Stomach smooth muscle (tissue), 2 donors: ENCODE data around the gene CHRNB1.

Experiments
- H3K27ac ChIP-seq: one replicate; pipeline ENCODE4 v1.7.0; 2013; ENCODE audit warnings: mild to moderate bottlenecking, low read length, inconsistent platforms
- H3K27me3 ChIP-seq, 2 donors: one replicate each; pipeline ENCODE4 v1.7.0; 2013; ENCODE audit warnings: low read length in 2 of 2; ENCODE audit not compliant: insufficient read depth in 2 of 2, control insufficient read depth in 1 of 2
- H3K36me3 ChIP-seq, 2 donors: one replicate each; pipeline ENCODE4 v1.7.0; 2013; ENCODE audit warnings: low read length in 2 of 2; ENCODE audit not compliant: control insufficient read depth in 2 of 2, insufficient read depth in 2 of 2
- H3K4me1 ChIP-seq: one replicate; pipeline ENCODE4 v1.7.0; 2013; ENCODE audit warnings: low read length; ENCODE audit not compliant: control insufficient read depth, insufficient read depth
- H3K4me3 ChIP-seq, 2 donors: one replicate each; pipeline ENCODE4 v1.7.0; 2013; ENCODE audit warnings: low read length in 2 of 2
- H3K9ac ChIP-seq, 2 donors: one replicate each; pipeline ENCODE4 v1.7.0; 2013; ENCODE audit warnings: low read length in 2 of 2, mild to moderate bottlenecking in 1 of 2
- H3K9me3 ChIP-seq, 2 donors: one replicate each; pipeline ENCODE4 v1.7.0; 2013; ENCODE audit warnings: low read length in 2 of 2; ENCODE audit not compliant: control insufficient read depth in 2 of 2
- donor health status: healthy.
- donor health status: Pancreatic carcinoma.

The CHRNB1 gene

GRCh38 chr17:7427549-7427948 is 17.3 kb upstream of the CHRNB1 start:
- H3K9me3 ChIP-seq = no peaks in the 10 kb centered on the region
- H3K27me3 ChIP-seq = peaks cover 4% of the 10 kb centered on the region in 2 donors
- no peak overlapping the region for H3K4me3 ChIP-seq
- no peaks in the 10 kb centered on the region for H3K4me1 ChIP-seq
- no peak overlapping the region for H3K9ac ChIP-seq
- H3K27ac ChIP-seq = no peak overlapping the region
- H3K36me3 ChIP-seq = no peaks in the 10 kb centered on the region

- H3K27ac ChIP-seq = no peak within 1 kb of the TSS
- H3K9ac ChIP-seq = no peak within 1 kb of the TSS
- H3K4me3 ChIP-seq = no peak within 1 kb of the TSS
- no peaks in the 10 kb centered on the region for H3K9me3 ChIP-seq
- peaks cover 5 to 9% of the 10 kb centered on the region in 2 donors for H3K27me3 ChIP-seq
- no peaks in the 10 kb centered on the region for H3K4me1 ChIP-seq
- H3K36me3 ChIP-seq = no peaks in the 10 kb centered on the region
Measured at GRCh38 chr17:7428557-7428956, 16.3 kb upstream of the CHRNB1 start, which contains the start of gene SPEM3. Gene SPEM3 (plus strand): TSS chr17:7428857. CDS start chr17:7428903, 46 bp downstream.

GRCh38 chr17:7429722-7430121 is 15.1 kb upstream of the CHRNB1 start:
- H3K27ac ChIP-seq = no peak overlapping the region
- H3K9me3 ChIP-seq = no peaks in the 10 kb centered on the region
- no peaks in the 10 kb centered on the region for H3K4me1 ChIP-seq
- no peak overlapping the region for H3K4me3 ChIP-seq
- no peaks in the 10 kb centered on the region for H3K36me3 ChIP-seq
- H3K9ac ChIP-seq = no peak overlapping the region
- H3K27me3 ChIP-seq = peaks cover 9 to 15% of the 10 kb centered on the region in 2 donors

GRCh38 chr17:7431231-7431630 is 13.6 kb upstream of the CHRNB1 start:
- Histone ChIP-seq H3K4me1 (peaks cover 10% of the 10 kb centered on the region), H3K27me3 (peaks cover 21 to 24% of the 10 kb centered on the region in 2 donors), H3K4me3 (no peak overlapping the region), H3K9me3 (no peaks in the 10 kb centered on the region), H3K27ac (no peak overlapping the region), H3K9ac (no peak overlapping the region), H3K36me3 (no peaks in the 10 kb centered on the region)

GRCh38 chr17:7432296-7432695 is 12.6 kb upstream of the CHRNB1 start:
- Histone ChIP-seq H3K27me3 (peaks cover 27 to 28% of the 10 kb centered on the region in 2 donors), H3K9ac (no peak overlapping the region), H3K9me3 (no peaks in the 10 kb centered on the region), H3K4me1 (peaks cover 19% of the 10 kb centered on the region), H3K36me3 (no peaks in the 10 kb centered on the region), H3K4me3 (no peak overlapping the region), H3K27ac (no peak overlapping the region)

- Histone ChIP-seq H3K27ac (no peak overlapping the region), H3K9me3 (no peaks in the 10 kb centered on the region), H3K9ac (no peak overlapping the region), H3K4me1 (peaks cover 46% of the 10 kb centered on the region), H3K36me3 (no peaks in the 10 kb centered on the region), H3K27me3 (peaks cover 57 to 63% of the 10 kb centered on the region in 2 donors), H3K4me3 (peak overlapping the region; percentile 17 to 65)
Measured at GRCh38 chr17:7435676-7436555, 8.9 kb upstream of the CHRNB1 start.

GRCh38 chr17:7436556-7437368 is 8.1 kb upstream of the CHRNB1 start:
- Histone ChIP-seq H3K36me3 (no peaks in the 10 kb centered on the region), H3K9ac (no peak overlapping the region), H3K4me3 (peak overlapping the region; percentile 17 to 65), H3K9me3 (no peaks in the 10 kb centered on the region), H3K27me3 (peaks cover 65 to 71% of the 10 kb centered on the region in 2 donors), H3K4me1 (peaks cover 46% of the 10 kb centered on the region), H3K27ac (no peak overlapping the region)

- Histone ChIP-seq H3K27ac (no peak overlapping the region), H3K9me3 (no peaks in the 10 kb centered on the region), H3K27me3 (peaks cover 64 to 67% of the 10 kb centered on the region in 2 donors), H3K4me3 (peak overlapping the region in 1 of 2 donors; percentile 65), H3K36me3 (no peaks in the 10 kb centered on the region), H3K4me1 (peaks cover 46% of the 10 kb centered on the region), H3K9ac (no peak overlapping the region)
Measured at GRCh38 chr17:7437369-7437863, 7.4 kb upstream of the CHRNB1 start.

- Histone ChIP-seq H3K27me3 (peaks cover 62 to 71% of the 10 kb centered on the region in 2 donors), H3K36me3 (no peaks in the 10 kb centered on the region), H3K4me1 (peaks cover 46% of the 10 kb centered on the region), H3K9ac (no peak overlapping the region), H3K27ac (no peak overlapping the region), H3K9me3 (no peaks in the 10 kb centered on the region), H3K4me3 (peak overlapping the region in 1 of 2 donors; percentile 29)
Measured at GRCh38 chr17:7437950-7438614, 6.8 kb upstream of the CHRNB1 start.
